Measurements from ENCODE around the gene ZNF609. TPM values are rescaled to one million over a fixed set of nuclear protein-coding genes. Genes with fewer than 3 reads are reported as not detected.

ZNF609 gene
- polyA plus RNA-seq, 3 donors: 1.3 to 13.2 (median 1.7) TPM

- Histone ChIP-seq H3K79me2 (ENCODE audit: insufficient read depth, low read length) (peaks cover 80% of the 10 kb centered on the region), H3K4me1 (ENCODE audit: control insufficient read depth in 1 of 2, insufficient read depth in 2 of 2, low read length in 2 of 2) (no peaks in the 10 kb centered on the region), H2AFZ (ENCODE audit: insufficient read depth, low read depth, low read length, poor library complexity, severe bottlenecking) (no peak overlapping the region), H3K9me3 (replicated peaks in 1 of 2; ENCODE audit: control insufficient read depth in 1 of 2, insufficient read depth in 1 of 2, low read length in 2 of 2) (no peaks in the 10 kb centered on the region), H3K9ac (ENCODE audit: insufficient read depth, low read length, poor library complexity, severe bottlenecking) (no peak overlapping the region), H4K20me1 (ENCODE audit: insufficient read depth, low read length) (peaks cover 63% of the 10 kb centered on the region), H3K27ac (ENCODE audit: low read depth in 1 of 2, low read length in 2 of 2) (peak overlapping the region in 1 of 2 donors; percentile 43), H3K27me3 (ENCODE audit: control insufficient read depth in 2 of 2, insufficient read depth in 2 of 2, low read length in 2 of 2) (no peaks in the 10 kb centered on the region), H3K4me2 (replicated peaks; ENCODE audit: extremely low read depth, low read length, poor library complexity, severe bottlenecking) (no peak overlapping the region), H3K4me3 (replicated peaks in 1 of 3; ENCODE audit: low read depth in 2 of 3, low read length in 3 of 3) (no peak overlapping the region), H3K36me3 (replicated peaks in 1 of 2; ENCODE audit: control insufficient read depth in 1 of 2, insufficient read depth in 2 of 2, low read length in 2 of 2) (peaks cover 0 to 11% of the 10 kb centered on the region in 2 donors)
- no peaks in the 10 kb centered on the region for H3K9me3 Mint-ChIP-seq
- H3K4me1 Mint-ChIP-seq: peaks cover 13% of the 10 kb centered on the region
- H3K36me3 Mint-ChIP-seq: peaks cover 20 to 40% of the 10 kb centered on the region in 2 donors
- intact Hi-C loops (cut with micrococcal nuclease): no loop called here
- peaks cover 0 to 1% (median 0%) of the 10 kb centered on the region in 3 donors for H3K27me3 Mint-ChIP-seq (ENCODE audit: low read depth in 3 of 3)
- no peak for DNase-seq
- H3K4me3 Mint-ChIP-seq: no peak overlapping the region
- WGBS (ENCODE audit: insufficient coverage): 75% methylated on average over 2 of the region's 2 CpGs
- peak overlapping the region in 2 of 7 donors; percentile 15 to 54 for H3K27ac Mint-ChIP-seq
- no peak for TF ChIP-seq CTCF (IDR thresholded peaks at IDR 0.05)
Observed at GRCh38 chr15:64566102-64566501, 105.7 kb downstream of the ZNF609 start.

DNA sequence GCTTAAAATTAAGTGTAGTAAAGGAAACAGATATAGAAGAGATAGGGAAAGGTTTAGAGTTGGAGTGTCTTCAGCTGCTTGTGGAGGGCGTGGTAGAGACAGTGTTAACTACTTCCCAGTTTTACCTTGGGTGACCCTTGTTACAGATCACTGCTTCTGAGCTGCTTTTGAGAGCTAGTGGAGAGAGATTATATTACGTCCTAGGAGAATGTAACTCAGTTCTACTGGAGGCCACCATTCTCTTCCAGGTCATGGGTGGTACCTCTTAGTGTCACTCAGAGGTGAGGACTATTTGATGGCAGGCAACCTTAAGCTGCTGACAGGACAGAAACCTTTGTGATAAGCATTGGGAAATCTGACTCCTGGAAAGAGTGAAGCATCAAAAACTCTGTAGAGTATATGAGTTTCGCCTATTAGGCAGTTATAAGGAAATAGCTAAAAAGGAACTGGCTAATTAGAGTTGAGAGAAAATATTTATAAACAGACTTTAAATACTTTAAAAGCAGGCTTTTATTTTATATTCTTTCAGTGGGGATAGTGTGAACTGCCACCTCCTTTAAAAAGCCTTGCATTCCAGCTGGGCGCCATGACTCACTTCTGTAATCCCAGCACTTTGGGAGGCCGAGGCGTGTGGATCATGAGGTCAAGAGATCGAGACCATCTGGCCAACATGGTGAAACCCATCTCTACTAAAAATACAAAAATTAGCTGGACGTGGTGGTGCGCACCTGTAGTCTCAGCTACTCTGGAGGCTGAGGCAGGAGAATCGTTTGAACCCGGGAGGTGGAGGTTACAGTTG lies 106.5 kb downstream of the ZNF609 start:
- Mint-ChIP-seq H3K4me1 (peaks cover 16% of the 10 kb centered on the region), H3K9me3 (no peaks in the 10 kb centered on the region), H3K4me3 (no peak overlapping the region), H3K27ac (peak overlapping the region in 6 of 7 donors; percentile 15 to 66 (median 47)), H3K27me3 (ENCODE audit: low read depth in 3 of 3) (peaks cover 0 to 1% (median 0%) of the 10 kb centered on the region in 3 donors), H3K36me3 (peaks cover 20 to 38% of the 10 kb centered on the region in 2 donors)
- Histone ChIP-seq H3K27ac (ENCODE audit: low read depth in 1 of 2, low read length in 2 of 2) (peak overlapping the region in 1 of 2 donors; percentile 43), H4K20me1 (ENCODE audit: insufficient read depth, low read length) (peaks cover 63% of the 10 kb centered on the region), H3K9ac (ENCODE audit: insufficient read depth, low read length, poor library complexity, severe bottlenecking) (no peak overlapping the region), H3K36me3 (replicated peaks in 1 of 2; ENCODE audit: control insufficient read depth in 1 of 2, insufficient read depth in 2 of 2, low read length in 2 of 2) (peaks cover 0 to 11% of the 10 kb centered on the region in 2 donors), H3K27me3 (ENCODE audit: control insufficient read depth in 2 of 2, insufficient read depth in 2 of 2, low read length in 2 of 2) (no peaks in the 10 kb centered on the region), H3K79me2 (ENCODE audit: insufficient read depth, low read length) (peaks cover 79% of the 10 kb centered on the region), H2AFZ (ENCODE audit: insufficient read depth, low read depth, low read length, poor library complexity, severe bottlenecking) (no peak overlapping the region), H3K4me2 (replicated peaks; ENCODE audit: extremely low read depth, low read length, poor library complexity, severe bottlenecking) (no peak overlapping the region), H3K4me3 (replicated peaks in 1 of 3; ENCODE audit: low read depth in 2 of 3, low read length in 3 of 3) (no peak overlapping the region), H3K9me3 (replicated peaks in 1 of 2; ENCODE audit: control insufficient read depth in 1 of 2, insufficient read depth in 1 of 2, low read length in 2 of 2) (no peaks in the 10 kb centered on the region), H3K4me1 (ENCODE audit: control insufficient read depth in 1 of 2, insufficient read depth in 2 of 2, low read length in 2 of 2) (peaks cover 4 to 5% of the 10 kb centered on the region in 2 donors)
- DNase-seq: no peak
- no peak for TF ChIP-seq CTCF (IDR thresholded peaks at IDR 0.05)
- 93% methylated on average over 4 of the region's 11 CpGs for WGBS (ENCODE audit: insufficient coverage)
- intact Hi-C loops (cut with micrococcal nuclease): no loop called here

Measured in CD14-positive monocyte (primary cell).